Activated CD4-positive, alpha-beta memory T cell treated with anti-CD3 and anti-CD28 coated beads, Interleukin-2, amount 10 ng/mL, durations not matched to agents 7 days and 5 days (primary cell): ENCODE data around the gene CD59. TPM values are rescaled to one million over a fixed set of nuclear protein-coding genes. Genes with fewer than 3 reads are reported as not detected.

Source experiments
- CTCF ChIA-PET: fragments of 350-600 bp; sonication (Branson Sonifier 250); formaldehyde crosslinking; loops from one replicate; lab custom pipeline; 2021; ENCODE audit warnings: antibody characterized with exemption, inconsistent platforms; lab: Charles Lee
- POLR2A ChIA-PET: fragments of 350-600 bp; sonication (Branson Sonifier 250); formaldehyde crosslinking; loops from one replicate; lab custom pipeline; 2021; ENCODE audit warnings: antibody characterized with exemption; lab: Charles Lee
- DNase-seq: peaks from one replicate; pipeline ENCODE4 v3.0.0-alpha.2; 2020
- H3K27ac Mint-ChIP-seq: one replicate; pipeline ENCODE4 v1.8.0; 2021; ENCODE audit warnings: mild to moderate bottlenecking, mixed read lengths
- H3K27me3 Mint-ChIP-seq: one replicate; pipeline ENCODE4 v1.8.0; 2021; ENCODE audit warnings: mixed read lengths
- H3K36me3 Mint-ChIP-seq: one replicate; pipeline ENCODE4 v1.8.0; 2021; ENCODE audit warnings: low read depth, mixed read lengths
- H3K4me1 Mint-ChIP-seq: one replicate; pipeline ENCODE4 v1.8.0; 2021; ENCODE audit warnings: mixed read lengths
- H3K4me3 Mint-ChIP-seq: one replicate; pipeline ENCODE4 v1.8.0; 2021; ENCODE audit warnings: mild to moderate bottlenecking, mixed read lengths
- H3K9me3 Mint-ChIP-seq: one replicate; pipeline ENCODE4 v1.8.0; 2021; ENCODE audit warnings: mixed read lengths
- total RNA-seq, 2 experiments: library from RNA; stranded (reverse); gene quantifications; one replicate each; pipeline ENCODE4 v1.2.3, GENCODE V29; 2021

The CD59 gene
- total RNA-seq, 2 experiments from 2014 or later = 153 to 158 TPM

GRCh38 chr11:33655842-33656600 is 80.2 kb downstream of the CD59 start:
- Mint-ChIP-seq H3K4me3 (no peak overlapping the region), H3K27ac (no peak overlapping the region), H3K4me1 (no peaks in the 10 kb centered on the region), H3K36me3 (no peaks in the 10 kb centered on the region), H3K27me3 (peaks cover 11% of the 10 kb centered on the region), H3K9me3 (no peaks in the 10 kb centered on the region)
- DNase-seq = no peak
- POLR2A ChIA-PET = no interaction called here
- CTCF ChIA-PET = no interaction called here

- Mint-ChIP-seq H3K27ac (no peak overlapping the region), H3K4me1 (no peaks in the 10 kb centered on the region), H3K27me3 (peaks cover 17% of the 10 kb centered on the region), H3K9me3 (no peaks in the 10 kb centered on the region), H3K4me3 (no peak overlapping the region), H3K36me3 (no peaks in the 10 kb centered on the region)
- ChIA-PET CTCF (no interaction called here), POLR2A (no interaction called here)
- DNase-seq = no peak
Observed at GRCh38 chr11:33654594-33654993, 81.6 kb downstream of the CD59 start.

Other genes with a start within 250 kb of the CD59 start
- not detected for gene C11orf91, start 35.6 kb downstream of the CD59 start, total RNA-seq
- 10 to 100 TPM; 26.9 to 30.9 TPM for gene FBXO3, start 38.1 kb upstream of the CD59 start, total RNA-seq
- not detected for gene LMO2, start 155.7 kb upstream of the CD59 start, total RNA-seq